Hindlimb muscle (tissue), 1 donor: ENCODE data around the gene TMEM80. TPM values are rescaled to one million over a fixed set of nuclear protein-coding genes. Genes with fewer than 3 reads are reported as not detected.
"Not testable (repeated sequence)": the region's sequence is repeated elsewhere in the genome, so short reads cannot be mapped to it uniquely, and the experiment has no call there.

Experiments
- DNase-seq: peaks from one replicate; pipeline ENCODE4 v3.0.0-alpha.2; 2013
- polyA plus RNA-seq: library from polyadenylated mRNA; unstranded; fragments of 120-200 nt; gene quantifications from one replicate; pipeline ENCODE4 v1.2.1, GENCODE V29; 2013; ENCODE audit not compliant: insufficient read length

TMEM80 gene
- polyA plus RNA-seq = 21.0 TPM

DNA sequence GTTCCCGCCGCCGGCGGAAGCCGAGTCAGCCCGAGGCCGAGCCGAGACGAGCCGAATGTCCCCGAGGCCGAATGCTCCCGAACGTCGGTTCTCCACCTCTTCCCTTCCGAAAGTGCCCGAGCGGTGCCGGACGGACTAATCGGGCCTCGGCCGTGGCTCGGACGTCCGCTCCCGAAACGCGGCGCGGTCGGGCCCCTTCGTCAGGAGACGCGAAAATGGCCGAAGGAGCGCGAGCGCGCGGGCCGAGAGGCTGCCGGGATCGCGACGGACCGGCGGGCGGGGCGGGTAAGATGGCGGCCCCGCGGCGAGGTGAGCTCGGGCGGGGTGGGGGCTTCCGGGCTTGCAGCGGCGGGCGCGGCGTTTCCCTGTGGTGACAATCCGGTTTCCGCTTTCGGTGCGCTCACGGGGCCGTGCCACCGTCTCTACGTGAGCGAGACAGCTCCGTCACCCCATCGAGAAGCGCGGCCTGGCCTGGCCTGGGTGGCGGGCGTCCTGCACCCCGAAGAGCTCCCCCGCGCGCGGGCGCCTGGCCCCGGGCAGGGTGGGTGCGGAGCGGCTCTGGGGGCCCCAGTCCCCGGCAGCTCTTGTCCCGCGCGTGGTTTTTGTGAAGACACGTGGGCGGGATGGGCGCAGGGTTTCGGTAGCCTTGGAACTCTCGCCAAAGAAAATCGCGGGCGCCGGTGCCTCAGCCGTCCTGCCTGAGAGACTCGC lies at the start of gene TMEM80:
TSS of gene TMEM80 (plus strand) at position 279 of the 711 bp plus-strand sequence. CDS start at position 291, 12 bp downstream.
- DNase-seq = peak; percentile 99

DNA sequence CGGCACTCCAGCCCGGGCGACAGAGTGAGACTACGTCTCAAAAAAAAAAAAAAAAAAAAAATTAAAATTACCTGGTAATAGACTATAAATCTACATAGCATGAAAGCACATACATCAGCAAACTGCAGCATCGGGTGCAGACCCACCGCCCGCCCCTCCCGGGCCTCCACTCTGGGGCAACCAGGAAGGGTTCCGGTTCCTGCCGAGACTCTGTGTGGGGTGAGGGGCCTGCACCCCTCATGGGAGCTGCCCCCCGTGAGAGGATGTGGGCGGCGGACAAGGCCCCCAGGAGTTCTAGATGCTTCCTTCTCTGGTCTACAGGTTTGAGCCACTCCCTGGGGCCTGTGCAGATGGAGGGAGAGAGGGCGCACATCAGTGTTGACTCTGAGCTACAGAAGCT lies 49.4 kb upstream of the TMEM80 start:
- no peak for DNase-seq

DNA sequence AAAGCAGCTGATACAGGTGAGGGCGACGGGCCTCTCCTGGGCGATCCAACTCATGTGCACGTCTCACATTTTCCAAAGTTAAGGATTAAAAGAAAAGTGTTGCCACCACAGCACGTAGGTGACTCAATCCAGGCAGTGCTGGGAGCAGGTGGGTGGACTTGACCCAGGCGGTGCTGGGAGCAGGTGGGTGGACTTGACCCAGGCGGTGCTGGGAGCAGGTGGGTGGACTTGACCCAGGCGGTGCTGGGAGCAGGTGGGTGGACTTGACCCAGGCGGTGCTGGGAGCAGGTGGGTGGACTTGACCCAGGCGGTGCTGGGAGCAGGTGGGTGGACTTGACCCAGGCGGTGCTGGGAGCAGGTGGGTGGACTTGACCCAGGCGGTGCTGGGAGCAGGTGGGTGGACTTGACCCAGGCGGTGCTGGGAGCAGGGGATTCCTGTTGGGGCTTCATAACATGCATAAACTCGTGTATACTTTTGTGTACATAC lies 47.9 kb upstream of the TMEM80 start:
- DNase-seq = not testable (repeated sequence)

DNA sequence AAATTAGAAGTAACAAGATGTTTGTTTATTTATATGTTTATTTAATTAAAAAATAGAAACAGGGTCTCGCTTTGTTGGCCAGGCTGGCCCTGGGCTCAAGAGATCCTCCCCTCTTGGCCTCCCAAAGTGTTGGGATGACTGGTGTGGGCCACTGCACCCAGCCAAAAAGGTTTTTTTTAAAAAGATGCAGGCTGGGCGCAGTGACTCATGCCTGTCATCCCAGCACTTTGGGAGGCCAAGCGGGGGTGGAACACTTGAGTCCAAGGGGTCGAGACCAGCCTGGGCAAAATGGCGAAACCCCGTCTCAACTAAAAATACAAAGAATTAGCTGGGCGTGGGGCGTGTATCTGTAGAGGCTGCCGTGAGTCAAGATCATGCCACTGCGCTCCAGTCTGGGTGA lies 45.1 kb upstream of the TMEM80 start:
- DNase-seq = no peak

DNA sequence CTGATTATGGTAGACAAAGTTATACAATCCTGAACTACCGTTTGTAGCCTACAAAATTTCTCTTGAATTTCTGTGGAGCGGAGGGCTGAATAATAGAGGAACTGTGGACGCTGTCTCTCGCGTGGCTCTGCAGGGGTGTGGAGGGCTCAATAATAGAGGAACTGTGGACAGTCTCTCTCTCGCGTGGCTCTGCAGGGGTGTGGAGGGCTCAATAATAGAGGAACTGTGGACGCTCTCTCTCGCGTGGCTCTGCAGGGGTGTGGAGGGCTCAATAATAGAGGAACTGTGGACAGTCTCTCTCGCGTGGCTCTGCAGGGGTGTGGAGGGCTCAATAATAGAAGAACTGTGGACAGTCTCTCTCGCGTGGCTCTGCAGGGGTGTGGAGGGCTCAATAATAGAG lies 42.5 kb upstream of the TMEM80 start:
- not testable (repeated sequence) for DNase-seq

DNA sequence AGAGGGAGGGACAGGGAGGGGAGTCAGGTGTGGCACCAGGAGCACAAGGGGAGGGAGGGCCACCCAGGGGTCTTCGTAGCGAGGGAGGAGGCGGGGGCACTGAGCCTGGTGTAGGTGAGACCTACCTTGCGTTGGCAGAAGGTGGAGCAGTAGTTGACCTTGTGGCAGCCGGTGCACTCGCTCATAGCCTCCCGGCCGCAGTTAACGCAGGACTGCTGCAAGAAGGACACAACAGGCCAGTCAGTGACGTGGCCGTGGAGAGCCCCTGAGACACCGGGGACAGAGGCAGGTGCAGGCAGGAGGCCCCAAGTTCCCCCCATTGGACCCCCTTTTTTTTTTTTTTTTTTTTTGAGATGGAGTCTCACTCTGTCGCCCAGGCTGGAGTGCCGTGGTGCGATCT lies 41.8 kb upstream of the TMEM80 start:
- DNase-seq = no peak

DNA sequence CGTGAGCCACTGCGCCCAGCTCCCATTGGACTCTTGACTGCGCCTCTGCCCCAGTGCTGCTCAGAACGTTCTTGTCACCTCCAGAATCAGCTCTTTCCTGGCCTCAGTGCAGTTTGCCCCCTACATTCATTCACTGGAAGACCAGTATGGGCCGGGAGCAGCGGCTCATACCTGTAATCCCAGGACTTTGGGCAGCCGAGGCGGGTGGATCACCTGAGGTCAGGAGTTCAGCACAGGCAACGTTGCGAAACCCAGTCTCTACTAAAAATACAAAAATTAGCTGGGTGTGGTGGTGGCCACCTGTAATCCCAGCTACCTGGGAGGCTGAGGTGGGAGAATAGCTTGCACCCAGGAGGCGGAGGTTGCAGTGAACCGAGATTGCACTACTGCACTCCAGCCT lies 41.2 kb upstream of the TMEM80 start:
- not testable (repeated sequence) for DNase-seq

DNA sequence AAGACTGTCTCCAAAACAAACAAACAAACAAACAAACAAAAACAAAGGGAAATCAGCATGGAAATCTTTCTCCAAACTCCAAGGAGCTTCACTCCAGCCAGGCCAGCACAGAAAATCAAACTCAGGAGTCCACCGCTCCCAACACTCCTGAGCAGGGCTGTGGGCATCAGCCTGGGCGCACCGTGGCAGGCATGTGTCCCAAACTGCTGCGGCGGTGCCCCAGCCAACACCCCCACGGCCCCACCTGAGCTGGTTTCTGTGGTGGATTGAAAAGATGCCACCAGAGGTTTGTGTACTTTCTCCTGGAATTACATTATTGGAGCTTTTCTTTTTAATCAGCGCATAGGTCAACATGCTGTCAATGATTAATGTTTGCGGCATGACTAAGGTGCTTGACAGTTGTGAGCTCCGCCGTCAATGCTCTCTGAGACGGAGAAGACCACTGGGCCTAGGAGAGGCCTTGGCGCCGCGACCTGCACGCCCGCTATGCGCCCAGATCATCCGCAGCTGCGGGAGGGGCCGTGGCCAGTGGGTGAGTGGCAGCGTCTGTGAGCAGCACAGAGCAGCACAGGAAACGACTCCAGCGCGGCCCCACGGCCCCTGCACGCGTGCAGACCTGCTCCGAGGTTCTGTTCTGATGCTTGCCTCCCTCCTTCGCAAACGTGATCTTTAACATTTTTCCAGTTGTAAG lies 40.4 kb upstream of the TMEM80 start:
- no peak for DNase-seq

DNA sequence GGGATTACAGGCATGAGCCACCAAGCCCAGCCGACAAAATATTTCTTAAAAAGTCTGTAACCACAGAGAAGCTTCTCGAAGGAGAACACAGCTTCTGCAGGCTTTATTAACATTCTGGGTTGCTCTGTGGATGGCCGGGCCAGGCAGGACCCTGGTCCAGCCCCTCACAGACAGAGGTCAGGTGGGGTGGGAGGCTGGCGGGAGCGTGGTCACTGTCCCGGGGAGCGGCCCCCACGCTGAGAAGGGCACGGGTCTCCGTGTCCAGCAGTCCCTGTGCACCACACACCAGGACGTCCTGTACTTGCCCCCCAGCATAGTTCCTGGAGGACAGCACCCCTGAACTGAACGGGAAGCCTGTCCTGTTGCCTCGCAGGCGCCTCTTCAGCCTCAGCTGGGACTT lies 39.2 kb upstream of the TMEM80 start:
- DNase-seq = no peak

DNA sequence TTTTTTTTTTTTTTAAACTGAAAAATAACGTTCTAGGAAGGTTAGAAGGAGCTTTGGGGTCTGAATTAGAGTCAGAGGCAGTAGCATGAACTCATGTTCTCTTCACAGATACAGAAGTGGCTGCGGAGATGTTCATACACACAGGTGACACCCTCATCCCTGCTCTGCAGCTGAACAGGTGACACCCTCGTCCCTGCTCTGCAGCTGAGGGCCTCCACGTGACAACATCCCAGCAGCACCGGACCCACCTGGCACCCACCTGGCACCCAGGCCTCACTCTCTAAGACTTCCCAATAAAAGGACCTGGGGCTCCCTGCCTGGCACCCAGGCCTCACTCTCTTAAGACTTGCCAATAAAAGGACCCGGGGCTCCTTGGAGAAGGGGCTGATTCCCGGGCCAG lies 38.8 kb upstream of the TMEM80 start:
- DNase-seq = no peak

DNA sequence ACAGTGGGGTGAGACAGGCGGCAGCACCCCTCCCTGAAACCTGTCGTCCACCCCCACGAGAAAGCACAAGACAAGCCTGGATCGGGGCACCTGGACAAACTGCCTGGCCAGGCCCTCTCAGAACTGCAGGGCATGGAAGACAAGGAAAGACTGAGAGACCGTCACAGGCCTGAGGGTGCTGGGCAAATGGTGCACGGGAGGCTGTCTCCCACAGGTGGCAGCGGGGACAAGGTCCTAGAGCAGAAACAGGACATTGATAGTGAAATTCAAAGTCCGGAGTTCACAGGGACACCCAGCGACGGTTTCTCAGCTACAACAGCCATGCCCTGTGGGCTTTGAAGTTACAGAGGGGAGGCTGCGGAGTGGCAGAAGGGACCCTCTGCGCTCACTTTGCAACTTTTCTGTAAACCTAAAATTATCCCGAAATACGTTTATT lies 37.9 kb upstream of the TMEM80 start:
- DNase-seq = no peak

DNA sequence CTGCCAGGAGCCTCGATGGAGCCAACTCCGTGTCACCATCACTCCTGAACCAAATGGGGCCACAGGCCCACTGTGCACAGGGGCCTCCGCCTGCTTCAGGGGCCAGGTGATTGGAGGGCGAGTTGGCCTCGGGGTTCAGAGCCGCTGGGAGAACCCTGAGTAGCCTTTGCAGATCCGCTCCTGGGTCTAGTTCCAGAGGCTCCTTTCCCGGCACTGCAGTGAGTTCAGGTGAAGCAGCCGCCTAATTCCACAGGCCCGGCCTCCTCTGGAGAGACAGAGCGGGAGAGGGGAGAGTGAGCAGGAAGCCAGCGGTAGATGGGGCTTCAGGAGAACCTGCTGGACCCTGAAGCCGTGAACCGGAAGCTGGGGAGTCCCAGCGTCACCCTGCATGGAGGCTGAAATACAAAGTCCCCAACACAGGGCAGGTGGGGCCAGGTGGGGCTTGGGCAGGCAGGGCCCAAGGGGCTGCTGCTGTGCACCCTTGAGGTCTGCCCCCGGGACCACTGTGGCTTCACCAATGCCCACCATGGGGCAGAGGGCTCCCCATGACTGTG lies 36.0 kb upstream of the TMEM80 start:
- DNase-seq = no peak

DNA sequence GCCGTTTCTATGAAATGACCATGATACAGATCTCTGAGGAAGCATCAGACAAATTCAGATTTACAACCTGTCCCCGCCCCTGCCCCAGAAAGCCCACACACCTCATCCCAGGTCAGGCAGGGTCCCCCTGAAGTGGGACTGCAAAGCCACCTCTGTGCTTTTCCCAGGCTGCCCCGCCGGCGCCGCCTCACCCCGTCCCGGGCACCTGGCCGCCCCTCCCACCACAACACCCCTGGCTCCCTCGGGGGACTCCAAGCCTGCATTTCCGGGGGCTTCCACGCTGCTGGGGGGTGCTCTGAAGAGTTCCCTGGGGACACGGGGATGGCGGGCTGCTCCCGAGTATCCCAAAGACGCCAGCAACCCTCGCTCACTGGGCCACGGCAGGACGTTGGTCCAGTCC lies 35.3 kb upstream of the TMEM80 start:
- DNase-seq = no peak

DNA sequence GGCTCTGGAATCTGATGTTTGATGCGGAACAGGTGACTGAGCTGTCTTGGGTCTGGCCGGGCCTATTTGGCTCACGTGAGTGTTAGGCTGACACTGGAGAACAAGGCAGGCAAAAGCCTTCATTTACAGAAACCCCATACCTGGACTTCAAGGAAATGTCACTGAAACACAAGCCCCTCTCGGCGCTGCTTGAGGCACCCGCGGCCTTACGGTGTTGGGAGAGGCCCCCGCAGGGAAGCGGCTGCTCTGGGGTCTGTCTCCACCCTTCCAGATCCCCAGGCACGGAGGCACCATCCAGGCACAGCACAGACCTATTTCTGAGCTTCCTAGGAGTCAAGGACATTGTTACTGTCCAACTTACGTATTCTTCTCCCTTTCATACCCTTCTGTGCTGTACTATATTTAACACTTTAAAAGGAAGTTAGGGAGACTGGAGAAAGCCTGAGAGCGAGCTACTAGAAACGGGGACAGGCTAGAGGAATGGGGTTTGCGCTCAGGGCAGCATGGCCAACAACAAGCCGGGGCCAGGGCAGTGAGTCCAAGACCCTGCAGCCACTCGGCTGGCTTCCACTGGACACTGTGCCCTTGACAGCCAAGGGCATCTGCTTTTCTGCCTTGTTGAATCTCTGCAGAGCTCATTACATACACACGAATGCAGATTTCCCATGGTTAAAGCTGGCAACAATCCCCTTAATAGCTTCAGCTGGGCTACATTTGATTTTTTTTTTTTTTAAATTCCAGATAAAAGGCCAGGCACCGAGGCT lies 34.8 kb upstream of the TMEM80 start:
- DNase-seq = no peak

DNA sequence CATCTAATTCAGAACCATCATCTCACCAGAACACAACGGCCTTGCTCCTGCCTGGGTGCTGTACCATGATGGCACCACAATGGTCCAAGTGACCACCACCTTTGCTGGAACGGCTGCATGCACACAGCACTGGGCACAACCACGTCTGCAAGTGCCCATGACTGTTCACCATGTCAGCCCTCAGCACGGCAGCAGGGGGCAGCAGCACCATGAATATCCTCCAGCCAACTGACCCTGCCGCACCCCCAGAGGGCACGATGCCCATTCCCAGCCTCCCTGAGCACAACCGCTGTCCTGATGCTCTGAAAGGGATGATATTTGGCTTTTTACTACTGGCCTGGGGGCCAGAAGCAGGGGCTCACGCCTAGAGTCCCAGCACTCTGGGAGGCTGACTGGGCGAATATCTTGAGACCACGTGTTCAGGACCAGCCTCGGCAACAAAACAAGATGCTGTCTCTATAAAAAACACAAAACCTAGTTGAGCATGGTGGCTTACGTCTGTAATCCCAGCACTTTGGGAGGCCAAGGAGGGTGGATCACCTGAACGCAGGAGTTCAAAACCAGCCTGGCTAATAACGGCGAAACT lies 32.8 kb upstream of the TMEM80 start:
- DNase-seq = no peak

DNA sequence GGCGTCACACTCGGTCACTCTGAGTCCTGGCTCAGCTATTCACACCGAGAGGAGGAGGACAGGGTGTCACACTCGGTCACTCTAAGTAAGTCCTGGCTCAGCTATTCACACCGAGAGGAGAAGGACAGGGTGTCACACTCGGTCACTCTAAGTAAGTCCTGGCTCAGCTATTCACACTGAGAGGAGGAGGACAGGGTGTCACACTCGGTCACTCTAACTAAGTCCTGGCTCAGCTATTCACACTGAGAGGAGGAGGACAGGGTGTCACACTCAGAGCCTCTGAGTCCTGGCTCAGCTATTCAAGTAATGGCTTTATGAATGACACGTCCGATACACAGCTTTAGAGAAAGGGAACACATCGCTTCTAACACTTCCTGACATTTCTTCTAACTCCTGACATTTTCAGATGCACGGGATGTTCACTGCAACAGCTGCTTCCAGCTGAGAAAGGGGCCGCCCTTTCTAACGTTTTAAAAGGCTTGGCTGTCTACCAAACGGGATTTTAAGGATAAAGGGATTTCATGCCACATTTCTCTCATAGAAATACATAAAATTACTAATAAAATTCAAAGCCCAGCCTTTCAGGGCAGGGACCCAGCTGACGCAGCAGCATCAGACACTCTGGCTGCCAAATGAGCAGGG lies 30.4 kb upstream of the TMEM80 start:
- peak; percentile 34 for DNase-seq

DNA sequence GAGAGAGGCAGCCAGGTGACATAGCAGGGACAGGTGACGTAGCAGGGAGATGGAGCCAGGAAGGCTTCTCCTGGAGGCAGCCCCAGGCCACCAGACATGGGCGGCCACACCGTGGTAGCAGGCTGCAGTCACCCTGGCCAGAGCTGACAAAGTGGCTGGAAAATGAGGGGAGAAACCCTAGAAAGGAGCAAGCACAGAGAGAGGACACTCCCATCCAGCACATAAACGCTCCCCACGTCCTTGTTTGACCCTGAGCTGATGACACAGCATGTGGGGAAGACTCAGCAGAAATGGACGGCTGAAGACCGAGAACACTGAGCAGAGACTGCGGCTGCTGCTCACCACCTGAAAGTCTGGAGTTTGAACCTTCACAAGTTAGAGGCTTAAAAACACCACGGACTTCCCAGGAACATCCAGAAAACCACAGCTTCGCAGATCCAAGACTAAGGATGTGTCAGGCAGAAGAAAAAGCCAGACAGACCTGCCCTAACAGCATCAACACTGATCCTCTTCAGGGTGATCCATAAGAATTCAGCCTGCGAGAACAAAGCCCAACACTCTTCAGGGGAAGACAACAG lies 29.8 kb upstream of the TMEM80 start:
- DNase-seq = no peak

DNA sequence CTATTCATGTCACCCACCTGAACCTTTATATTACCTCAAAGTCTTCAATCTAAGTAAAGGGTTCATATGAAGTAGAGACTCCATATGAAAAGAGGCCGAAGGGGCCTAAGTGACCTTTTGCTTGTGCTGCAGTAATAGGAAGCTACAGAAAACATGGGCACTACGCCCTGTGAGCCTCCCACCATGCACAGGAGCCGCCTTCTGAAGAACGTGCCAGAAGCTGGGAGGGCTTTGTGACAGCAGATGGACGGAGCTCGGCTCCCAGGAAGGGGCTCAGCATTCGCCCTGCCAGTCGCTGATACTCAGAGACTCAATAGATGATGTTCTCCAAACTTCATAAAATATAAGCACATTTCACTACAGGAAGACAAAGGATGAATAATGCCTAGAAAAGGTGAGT lies 21.8 kb upstream of the TMEM80 start:
- DNase-seq = no peak

DNA sequence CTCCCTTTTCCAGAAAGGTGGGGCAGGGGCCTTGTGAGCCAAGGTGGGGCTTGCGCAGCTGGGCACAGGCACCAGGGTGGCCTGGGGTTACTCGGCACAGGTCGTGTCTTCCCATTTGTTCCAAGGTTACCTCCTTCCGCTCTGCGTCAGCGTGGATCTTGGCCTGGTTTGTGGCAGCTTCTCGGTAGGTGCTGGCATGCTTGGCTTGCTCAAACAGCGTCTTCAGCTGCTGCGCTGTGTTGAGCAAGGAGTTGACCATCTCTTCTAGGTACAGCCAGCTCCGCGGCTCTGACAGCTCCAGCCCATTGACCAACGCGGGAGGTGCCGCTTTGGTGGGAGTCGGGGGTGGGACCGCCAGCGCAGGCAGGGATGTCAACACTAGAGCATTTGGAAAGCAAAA lies 21.2 kb upstream of the TMEM80 start:
- no peak for DNase-seq

DNA sequence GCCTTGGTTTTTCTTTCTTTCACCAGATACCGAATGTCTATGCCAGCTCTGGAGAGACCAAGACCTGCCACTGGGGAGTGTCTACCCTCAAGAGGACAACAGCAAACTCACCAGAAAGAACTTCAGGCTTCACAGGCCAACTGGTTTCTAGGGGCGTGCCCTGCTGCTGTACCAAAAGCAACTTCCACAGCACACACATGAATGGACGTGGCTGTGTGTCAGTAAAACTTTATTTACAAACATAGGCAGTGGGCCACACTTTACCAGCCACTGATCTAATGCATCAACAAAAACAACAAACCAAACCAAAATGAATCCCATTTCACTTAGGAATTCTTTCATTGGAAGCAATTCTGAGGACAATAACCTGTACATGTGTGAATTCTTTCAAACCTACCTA lies 17.3 kb upstream of the TMEM80 start:
- no peak for DNase-seq
